Peyer's patch (tissue), 4 donors: ENCODE data around the gene USF3.

Source experiments
- CTCF ChIP-seq, 6 experiments: fragments of 450-650 bp in 4 of 6; fragments of 200-600 bp in 2 of 6; sonication (generic) in 1 of 6; IDR thresholded peaks; one replicate each; pipeline ENCODE4 v1.5.1; 2017 to 2019; ENCODE audit warnings: antibody characterized with exemption in 6 of 6, mild to moderate bottlenecking in 3 of 6, moderate library complexity in 1 of 6
- POLR2A ChIP-seq, 2 donors: fragments of 450-650 bp; IDR thresholded peaks; one replicate each; pipeline ENCODE4 v1.5.1; 2017; ENCODE audit warnings: antibody characterized with exemption in 2 of 2, mild to moderate bottlenecking in 2 of 2, moderate library complexity in 2 of 2

GRCh38 chr3:113745756-113746547, 49.5 kb upstream of the USF3 start, which contains the start of gene NAA50:
- TF ChIP-seq CTCF (IDR thresholded peaks at IDR 0.05) (peak in 1 of 6 experiments; percentile 37), POLR2A (IDR thresholded peaks at IDR 0.05) (peak; percentile 52 to 76)
